CD14-positive monocyte (primary cell): ENCODE data around the gene PDE9A. TPM values are rescaled to one million over a fixed set of nuclear protein-coding genes. Genes with fewer than 3 reads are reported as not detected.

Experiments used
- DNase-seq, 3 donors: peaks; one replicate each; pipeline ENCODE4 v3.0.0-alpha.2; 2011 to 2022
- H2AFZ ChIP-seq: 2 replicates; pipeline ENCODE4 v1.6.0; 2012; ENCODE audit warnings: mild to moderate bottlenecking, low read depth, low read length, inconsistent platforms; ENCODE audit not compliant: insufficient read depth, poor library complexity, severe bottlenecking
- H3K27ac ChIP-seq, 2 donors: 1 replicate in 1 of 2; 2 replicates in 1 of 2; pipeline ENCODE4 v1.5.1; 2012 to 2013; ENCODE audit warnings: low read length in 2 of 2, control low read depth in 1 of 2, inconsistent platforms in 1 of 2, low read depth in 1 of 2, mild to moderate bottlenecking in 1 of 2
- H3K27me3 ChIP-seq, 2 donors: one replicate each; pipeline versions ENCODE4 v1.6.0 to v1.6.1; 2011 to 2013; ENCODE audit warnings: low read length in 2 of 2; ENCODE audit not compliant: control insufficient read depth in 2 of 2, insufficient read depth in 2 of 2
- H3K36me3 ChIP-seq, 2 donors: replicated peaks in 1 of 2; 1 replicate in 1 of 2; 2 replicates in 1 of 2; pipeline versions ENCODE4 v1.5.1 to v1.6.1; 2012 to 2013; ENCODE audit warnings: low read length in 2 of 2, control low read depth in 1 of 2, inconsistent platforms in 1 of 2, mild to moderate bottlenecking in 1 of 2; ENCODE audit not compliant: insufficient read depth in 2 of 2, control insufficient read depth in 1 of 2
- H3K4me1 ChIP-seq, 2 donors: 1 replicate in 1 of 2; 2 replicates in 1 of 2; pipeline versions ENCODE4 v1.5.1 to v1.6.1; 2012 to 2013; ENCODE audit warnings: low read length in 2 of 2, control low read depth in 1 of 2, inconsistent platforms in 1 of 2, mild to moderate bottlenecking in 1 of 2, moderate library complexity in 1 of 2; ENCODE audit not compliant: insufficient read depth in 2 of 2, control insufficient read depth in 1 of 2
- H3K4me2 ChIP-seq: replicated peaks from 2 replicates; pipeline ENCODE3; 2012; ENCODE audit warnings: low read length, moderate library complexity, mild to moderate bottlenecking; ENCODE audit not compliant: poor library complexity, severe bottlenecking; ENCODE audit errors: extremely low read depth
- H3K4me3 ChIP-seq, 3 experiments: fragments of 200-600 bp in 1 of 3; sonication (generic) in 1 of 3; replicated peaks in 1 of 3; 1 replicate in 2 of 3; 2 replicates in 1 of 3; pipeline ENCODE4 v1.5.1; 2011 to 2013; ENCODE audit warnings: low read length in 3 of 3, mild to moderate bottlenecking in 3 of 3, control low read depth in 2 of 3, low read depth in 2 of 3, inconsistent platforms in 1 of 3, moderate library complexity in 1 of 3
- H3K79me2 ChIP-seq: 2 replicates; pipeline ENCODE4 v1.6.0; 2012; ENCODE audit warnings: mild to moderate bottlenecking, control low read depth, inconsistent platforms, low read length, moderate library complexity; ENCODE audit not compliant: insufficient read depth
- H3K9ac ChIP-seq: 2 replicates; pipeline ENCODE4 v1.6.0; 2017; ENCODE audit warnings: low read length, mild to moderate bottlenecking; ENCODE audit not compliant: insufficient read depth, poor library complexity, severe bottlenecking
- H3K9me3 ChIP-seq, 2 donors: replicated peaks in 1 of 2; 1 replicate in 1 of 2; 2 replicates in 1 of 2; pipeline versions ENCODE4 v1.5.1 to v1.6.1; 2012 to 2013; ENCODE audit warnings: low read length in 2 of 2, control low read depth in 1 of 2; ENCODE audit not compliant: control insufficient read depth in 1 of 2, insufficient read depth in 1 of 2
- H4K20me1 ChIP-seq: 2 replicates; pipeline ENCODE4 v1.6.0; 2012; ENCODE audit warnings: mild to moderate bottlenecking, low read length, control low read depth, moderate library complexity; ENCODE audit not compliant: insufficient read depth
- H3K27ac Mint-ChIP-seq, 7 donors: one replicate each; pipeline ENCODE4 v1.8.0; 2020; ENCODE audit warnings: mild to moderate bottlenecking in 7 of 7, mixed read lengths in 7 of 7, moderate library complexity in 6 of 7, inconsistent platforms in 2 of 7
- H3K27me3 Mint-ChIP-seq, 3 donors: one replicate each; pipeline ENCODE4 v1.8.0; 2021 to 2022; ENCODE audit warnings: low read depth in 3 of 3, mild to moderate bottlenecking in 3 of 3, mixed read lengths in 3 of 3, moderate library complexity in 3 of 3, inconsistent platforms in 1 of 3
- H3K36me3 Mint-ChIP-seq, 2 donors: one replicate each; pipeline ENCODE4 v1.8.0; 2020; ENCODE audit warnings: mixed read lengths in 2 of 2, inconsistent platforms in 1 of 2, mild to moderate bottlenecking in 1 of 2
- H3K4me1 Mint-ChIP-seq: one replicate; pipeline ENCODE4 v1.8.0; 2020; ENCODE audit warnings: mild to moderate bottlenecking, mixed read lengths
- H3K4me3 Mint-ChIP-seq, 2 donors: one replicate each; pipeline ENCODE4 v1.8.0; 2020; ENCODE audit warnings: mild to moderate bottlenecking in 2 of 2, mixed read lengths in 2 of 2, moderate library complexity in 1 of 2
- H3K9me3 Mint-ChIP-seq, 7 donors: one replicate each; pipeline ENCODE4 v1.8.0; 2020 to 2022; ENCODE audit warnings: mixed read lengths in 7 of 7, mild to moderate bottlenecking in 6 of 7, moderate library complexity in 6 of 7, inconsistent platforms in 2 of 7
- CTCF ChIP-seq: fragments of 200-600 bp; IDR thresholded peaks from one replicate; pipeline ENCODE4 v1.8.0; 2022; ENCODE audit warnings: antibody characterized with exemption, mild to moderate bottlenecking
- WGBS: methylation state at CpG from one replicate; pipeline ENCODE4 v1.1.5; 2013; ENCODE audit warnings: missing lambda C conversion rate; ENCODE audit not compliant: insufficient coverage; 5-methylcytosine and 5-hydroxymethylcytosine counted together
- intact Hi-C, 2 donors: fragments of 100-400 bp; cut with micrococcal nuclease; formaldehyde crosslinking; loops; one replicate each; pipeline versions ENCODE4 v1.15.0 to v1.15.1; 2023
- polyA plus RNA-seq, 3 donors: library from polyadenylated mRNA; depleted of rRNA in 1 of 3; unstranded in 2 of 3; stranded (reverse) in 1 of 3; fragments of 300-500 nt in 2 of 3; fragments of >200 nt in 1 of 3; fragmentation: Illumina TruSeq in 2 of 3; gene quantifications; 1 replicate in 2 of 3; 2 replicates in 1 of 3; pipeline ENCODE4 v1.2.3, GENCODE V29; 2012 to 2021

Gene PDE9A
- polyA plus RNA-seq, 3 donors = 0.05 to 0.52 TPM; not detected in 1

GRCh38 chr21:42782723-42783242 is 129.4 kb downstream of the PDE9A start:
- intact Hi-C loops = no loop called here
- no peak overlapping the region for H3K4me2 ChIP-seq
- 87% methylated on average over 7 of the region's 10 CpGs for WGBS

GRCh38 chr21:42784276-42784675 is 130.9 kb downstream of the PDE9A start:
- peak overlapping the region; percentile 71 for H3K4me2 ChIP-seq
- DNase-seq = no peak
- no peaks in the 10 kb centered on the region for H3K36me3 ChIP-seq
- no peaks in the 10 kb centered on the region for H3K79me2 ChIP-seq
- H4K20me1 ChIP-seq = no peaks in the 10 kb centered on the region
- H3K27ac ChIP-seq = peak overlapping the region; percentile 91 to 98
- peak overlapping the region; percentile 77 for H3K9ac ChIP-seq
- H3K27me3 ChIP-seq = peaks cover 5 to 23% of the 10 kb centered on the region in 2 donors
- Mint-ChIP-seq H3K36me3 (peaks cover 0 to 8% of the 10 kb centered on the region in 2 donors), H3K27ac (peak overlapping the region; percentile 88 to 98 (median 95)), H3K4me1 (peaks cover 27% of the 10 kb centered on the region), H3K27me3 (peaks cover 26 to 40% (median 27%) of the 10 kb centered on the region in 3 donors), H3K4me3 (peak overlapping the region; percentile 77 to 90), H3K9me3 (peaks cover 5 to 13% (median 10%) of the 10 kb centered on the region in 7 donors)
- peak overlapping the region; percentile 98 for H2AFZ ChIP-seq
- WGBS = 0% methylated on average over 3 of the region's 8 CpGs
- no peaks in the 10 kb centered on the region for H3K9me3 ChIP-seq
- intact Hi-C loops = no loop called here
- H3K4me1 ChIP-seq = peaks cover 16 to 28% of the 10 kb centered on the region in 2 donors
- H3K4me3 ChIP-seq = peak overlapping the region in 2 of 3 experiments; percentile 37 to 67
- TF ChIP-seq CTCF = no peak

More at GRCh38 chr21:42782723-42783242, 129.4 kb downstream of the PDE9A start:
- Histone ChIP-seq H3K36me3 (no peaks in the 10 kb centered on the region), H2AFZ (no peak overlapping the region), H3K9me3 (no peaks in the 10 kb centered on the region), H3K27me3 (peaks cover 5 to 27% of the 10 kb centered on the region in 2 donors), H4K20me1 (no peaks in the 10 kb centered on the region), H3K4me3 (no peak overlapping the region), H3K27ac (no peak overlapping the region), H3K79me2 (no peaks in the 10 kb centered on the region), H3K4me1 (peaks cover 16 to 28% of the 10 kb centered on the region in 2 donors), H3K9ac (no peak overlapping the region)
- no peak for TF ChIP-seq CTCF
- DNase-seq = no peak
- Mint-ChIP-seq H3K4me1 (peaks cover 28% of the 10 kb centered on the region), H3K27me3 (peaks cover 28 to 44% (median 29%) of the 10 kb centered on the region in 3 donors), H3K4me3 (peak overlapping the region in 1 of 2 donors; percentile 42), H3K27ac (peak overlapping the region in 3 of 7 donors; percentile 26 to 88 (median 66)), H3K9me3 (peaks cover 5 to 13% (median 10%) of the 10 kb centered on the region in 7 donors), H3K36me3 (peaks cover 0 to 8% of the 10 kb centered on the region in 2 donors)
